ENCODE data around the gene PDE5A. TPM values are rescaled to one million over a fixed set of nuclear protein-coding genes. Genes with fewer than 3 reads are reported as not detected.

PDE5A gene
- total and polyA plus RNA-seq, 2 donors (not counting 1 experiment from before 2014, with no cell fraction given), result 0.49 to 1.4 TPM

- no CpG with 5 or more reads among the region's 4 CpGs for WGBS (ENCODE audit: insufficient coverage)
- Mint-ChIP-seq H3K27me3 (no peaks in the 10 kb centered on the region), H3K4me1 (no peaks in the 10 kb centered on the region), H3K27ac (no peak overlapping the region), H3K4me3 (no peak overlapping the region), H3K9me3 (ENCODE audit: insufficient read depth) (no peaks in the 10 kb centered on the region)
- intact Hi-C loops (cut with micrococcal nuclease), result no loop called here
- ChIA-PET CTCF (no interaction called here), POLR2A (no interaction called here)
- peaks cover 12 to 30% of the 10 kb centered on the region in 2 experiments for H3K36me3 ChIP-seq (replicated peaks in 1 of 2; ENCODE audit: control extremely low read depth in 1 of 2, control insufficient read depth in 1 of 2, extremely low read depth in 1 of 2, insufficient read depth in 2 of 2, low read length in 1 of 2)
- TF ChIP-seq EZH2 (IDR thresholded peaks at IDR 0.05; ENCODE audit: borderline replicate concordance, insufficient read depth, low read depth, low read length, poor library complexity, severe bottlenecking) (no peak), CTCF (IDR thresholded peaks at IDR 0.05) (no peak)
- ATAC-seq (ENCODE audit: low read depth), result no peak
- H3K27ac ChIP-seq (ENCODE audit: low read length in 2 of 2), result no peak overlapping the region
- H3K4me3 ChIP-seq (ENCODE audit: control extremely low read depth in 1 of 5, extremely low read depth in 1 of 5, insufficient read depth in 1 of 5, low read depth in 2 of 5, low read length in 4 of 5), result no peak overlapping the region
- no peaks in the 10 kb centered on the region for H3K9me3 ChIP-seq (ENCODE audit: control extremely low read depth in 1 of 3, control insufficient read depth in 2 of 3, insufficient read depth in 1 of 3, low read length in 2 of 3)
- no peak overlapping the region for H2AFZ ChIP-seq (ENCODE audit: insufficient read depth, low read depth, low read length, poor library complexity, severe bottlenecking)
- H3K27me3 ChIP-seq (replicated peaks in 1 of 4; ENCODE audit: control extremely low read depth in 1 of 4, control insufficient read depth in 3 of 4, insufficient read depth in 4 of 4, low read length in 3 of 4), result no peaks in the 10 kb centered on the region
- H4K20me1 ChIP-seq (ENCODE audit: control insufficient read depth, insufficient read depth, low read length, poor library complexity, severe bottlenecking), result no peaks in the 10 kb centered on the region
- DNase-seq, result no peak
- H3K79me2 ChIP-seq (ENCODE audit: control insufficient read depth, insufficient read depth, low read length), result no peaks in the 10 kb centered on the region
- H3K4me1 ChIP-seq (ENCODE audit: control insufficient read depth in 2 of 2, insufficient read depth in 2 of 2, low read length in 2 of 2), result no peaks in the 10 kb centered on the region
- no peak overlapping the region for H3K4me2 ChIP-seq (replicated peaks; ENCODE audit: low read depth, low read length, poor library complexity, severe bottlenecking)
- no peak overlapping the region for H3K9ac ChIP-seq (ENCODE audit: low read length)
These were observed 118.0 kb downstream of the PDE5A start for GRCh38 chr4:119510395-119511149.

GRCh38 chr4:119508281-119508680 lies 120.3 kb downstream of the PDE5A start:
- Histone ChIP-seq H3K4me1 (ENCODE audit: control insufficient read depth in 2 of 2, insufficient read depth in 2 of 2, low read length in 2 of 2) (no peaks in the 10 kb centered on the region), H3K36me3 (replicated peaks in 1 of 2; ENCODE audit: control extremely low read depth in 1 of 2, control insufficient read depth in 1 of 2, extremely low read depth in 1 of 2, insufficient read depth in 2 of 2, low read length in 1 of 2) (peaks cover 7 to 10% of the 10 kb centered on the region in 2 experiments), H3K27ac (ENCODE audit: low read length in 2 of 2) (no peak overlapping the region), H3K27me3 (replicated peaks in 1 of 4; ENCODE audit: control extremely low read depth in 1 of 4, control insufficient read depth in 3 of 4, insufficient read depth in 4 of 4, low read length in 3 of 4) (no peaks in the 10 kb centered on the region), H3K4me3 (ENCODE audit: control extremely low read depth in 1 of 5, extremely low read depth in 1 of 5, insufficient read depth in 1 of 5, low read depth in 2 of 5, low read length in 4 of 5) (no peak overlapping the region), H3K4me2 (replicated peaks; ENCODE audit: low read depth, low read length, poor library complexity, severe bottlenecking) (no peak overlapping the region), H2AFZ (ENCODE audit: insufficient read depth, low read depth, low read length, poor library complexity, severe bottlenecking) (no peak overlapping the region), H3K9me3 (ENCODE audit: control extremely low read depth in 1 of 3, control insufficient read depth in 2 of 3, insufficient read depth in 1 of 3, low read length in 2 of 3) (no peaks in the 10 kb centered on the region), H3K9ac (ENCODE audit: low read length) (no peak overlapping the region), H3K79me2 (ENCODE audit: control insufficient read depth, insufficient read depth, low read length) (no peaks in the 10 kb centered on the region), H4K20me1 (ENCODE audit: control insufficient read depth, insufficient read depth, low read length, poor library complexity, severe bottlenecking) (no peaks in the 10 kb centered on the region)
- no peaks in the 10 kb centered on the region for H3K27me3 Mint-ChIP-seq
- no peak for ATAC-seq (ENCODE audit: low read depth)
- no peak overlapping the region for H3K4me3 Mint-ChIP-seq
- H3K9me3 Mint-ChIP-seq (ENCODE audit: insufficient read depth), result no peaks in the 10 kb centered on the region
- no peak overlapping the region for H3K27ac Mint-ChIP-seq
- ChIA-PET POLR2A (no interaction called here), CTCF (no interaction called here)
- intact Hi-C loops (cut with micrococcal nuclease), result no loop called here
- DNase-seq, result no peak
- no peak for TF ChIP-seq CTCF (IDR thresholded peaks at IDR 0.05)
- no peaks in the 10 kb centered on the region for H3K4me1 Mint-ChIP-seq
- WGBS (ENCODE audit: insufficient coverage), result no CpG with 5 or more reads among the region's 1 CpG
